ENCODE data around the gene ARHGAP12.
"Not testable (repeated sequence)": the region's sequence is repeated elsewhere in the genome, so short reads cannot be mapped to it uniquely, and the experiment has no call there.

The ARHGAP12 gene

GRCh38 chr10:31924833-31925232 is 3.8 kb downstream of the ARHGAP12 start:
- DNase-seq = no peak

- DNase-seq = no peak
Measured at GRCh38 chr10:31923389-31923788, 5.2 kb downstream of the ARHGAP12 start.

GRCh38 chr10:31921031-31921430 is 7.6 kb downstream of the ARHGAP12 start:
- DNase-seq = no peak

- no peak for DNase-seq
Measured at GRCh38 chr10:31920538-31920937, 8.1 kb downstream of the ARHGAP12 start.

GRCh38 chr10:31918671-31919409 is 9.8 kb downstream of the ARHGAP12 start:
- DNase-seq = no peak

GRCh38 chr10:31914370-31914769 is 14.3 kb downstream of the ARHGAP12 start:
- DNase-seq = no peak

- DNase-seq = no peak
Measured at GRCh38 chr10:31912898-31913850, 15.5 kb downstream of the ARHGAP12 start.

- DNase-seq = no peak
Measured at GRCh38 chr10:31912289-31912688, 16.3 kb downstream of the ARHGAP12 start.

GRCh38 chr10:31910016-31910415 is 18.6 kb downstream of the ARHGAP12 start:
- DNase-seq = no peak

- no peak for DNase-seq
Measured at GRCh38 chr10:31908157-31908556, 20.5 kb downstream of the ARHGAP12 start.

GRCh38 chr10:31906039-31906438 is 22.6 kb downstream of the ARHGAP12 start:
- no peak for DNase-seq

- no peak for DNase-seq
Measured at GRCh38 chr10:31905586-31905985, 23.0 kb downstream of the ARHGAP12 start.

GRCh38 chr10:31902625-31903024 is 26.0 kb downstream of the ARHGAP12 start:
- DNase-seq = no peak

- no peak for DNase-seq
Measured at GRCh38 chr10:31897506-31897905, 31.1 kb downstream of the ARHGAP12 start.

- DNase-seq = no peak
Measured at GRCh38 chr10:31896968-31897384, 31.7 kb downstream of the ARHGAP12 start.

GRCh38 chr10:31895722-31896121 is 32.9 kb downstream of the ARHGAP12 start:
- not testable (repeated sequence) for DNase-seq

GRCh38 chr10:31888442-31888841 is 40.2 kb downstream of the ARHGAP12 start:
- no peak for DNase-seq

- no peak for DNase-seq
Measured at GRCh38 chr10:31887850-31888249, 40.8 kb downstream of the ARHGAP12 start.

- no peak for DNase-seq
Measured at GRCh38 chr10:31886885-31887284, 41.7 kb downstream of the ARHGAP12 start.

- no peak for DNase-seq
Measured at GRCh38 chr10:31885971-31886370, 42.7 kb downstream of the ARHGAP12 start.

- DNase-seq = no peak
Measured at GRCh38 chr10:31884386-31884785, 44.2 kb downstream of the ARHGAP12 start.

GRCh38 chr10:31883397-31883796 is 45.2 kb downstream of the ARHGAP12 start:
- no peak for DNase-seq

GRCh38 chr10:31878486-31878885 is 50.1 kb downstream of the ARHGAP12 start:
- DNase-seq = no peak
